Measurements from ENCODE around the gene BTC.
"Not testable (repeated sequence)": the region's sequence is repeated elsewhere in the genome, so short reads cannot be mapped to it uniquely, and the experiment has no call there.

The BTC gene

DNA sequence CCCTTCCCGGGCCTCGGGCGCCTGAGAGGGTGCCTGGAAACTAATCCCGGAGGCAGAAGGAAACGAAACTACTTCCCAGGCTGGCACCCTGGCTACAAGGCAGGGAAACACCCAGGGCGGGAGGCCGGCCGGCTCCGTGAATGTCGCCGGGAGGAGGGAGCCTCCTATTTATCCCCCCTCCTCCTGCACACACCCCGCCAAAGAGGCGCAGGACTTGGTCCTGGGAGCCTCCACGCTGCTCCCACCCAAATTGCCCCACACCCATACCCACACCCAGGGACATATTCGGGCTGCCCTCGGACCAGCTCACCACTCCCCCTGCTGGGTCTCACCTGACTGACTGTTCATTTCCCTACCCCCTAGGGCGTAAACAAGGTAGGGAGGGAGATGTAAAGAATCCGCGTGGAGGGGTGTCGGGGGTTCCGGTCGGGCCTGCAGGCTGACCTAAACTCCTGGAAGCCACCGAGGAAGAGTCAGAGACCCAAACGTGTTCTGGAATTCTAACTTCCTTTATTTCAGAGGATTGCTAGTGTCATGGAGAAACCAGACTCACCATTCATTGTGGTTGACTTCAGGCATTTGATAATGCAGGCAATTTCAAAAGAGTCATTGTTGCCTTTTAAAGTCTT lies at the start of gene BTC:
BTC (minus strand) TSS at position 142 of the 629 bp plus-strand sequence. CDS start 198 bp downstream, outside the sequence.
- no peak for DNase-seq

DNA sequence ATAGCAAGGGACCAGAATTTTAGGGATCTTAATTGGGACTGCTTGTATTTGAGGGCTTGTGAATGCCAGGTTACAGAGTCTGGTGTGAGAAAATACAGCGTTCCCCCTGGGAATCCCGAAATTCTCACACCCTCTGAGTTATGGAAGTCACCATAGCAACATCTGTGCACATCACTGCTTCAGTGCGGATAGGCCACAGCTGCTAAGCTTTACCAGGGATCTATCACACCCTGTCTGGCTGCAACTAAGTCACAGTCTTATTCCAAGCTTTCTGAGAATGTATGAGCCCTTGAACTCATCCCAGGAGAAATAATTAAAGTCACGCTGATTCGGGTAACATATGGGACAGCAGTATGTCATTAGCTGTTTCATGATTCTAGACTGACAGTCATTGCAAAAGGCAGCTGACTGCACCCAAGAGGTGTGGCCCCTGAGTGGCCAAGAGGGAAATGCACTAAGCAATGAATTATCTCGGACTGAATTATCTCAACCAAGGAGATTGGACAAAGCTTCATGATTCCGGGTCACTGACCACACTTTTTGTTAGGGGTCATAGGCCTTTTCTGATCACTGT lies 46.7 kb upstream of the BTC start:
- no peak for DNase-seq

GRCh38 chr4:74838746-74839370 lies 44.5 kb upstream of the BTC start:
- no peak for DNase-seq

DNA sequence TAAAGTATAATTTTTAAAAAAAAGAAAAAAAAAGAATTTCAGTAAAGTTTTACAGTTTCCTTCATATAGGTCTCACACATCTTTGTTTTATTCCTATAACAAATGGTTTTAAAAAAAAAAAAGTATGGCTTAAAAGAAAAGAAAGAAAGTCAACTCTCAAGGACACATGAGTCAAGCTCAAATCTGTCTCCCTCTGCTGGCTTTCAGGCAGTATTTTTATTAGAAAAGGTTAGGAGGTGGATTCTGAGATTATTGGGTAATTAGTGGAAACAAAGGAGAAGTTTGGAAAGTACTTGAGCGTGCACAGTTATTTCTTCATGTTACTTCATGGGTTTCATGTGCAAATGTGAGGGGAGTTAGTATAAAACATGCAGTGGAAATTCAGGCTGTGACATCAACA lies 36.6 kb upstream of the BTC start:
- no peak for DNase-seq

DNA sequence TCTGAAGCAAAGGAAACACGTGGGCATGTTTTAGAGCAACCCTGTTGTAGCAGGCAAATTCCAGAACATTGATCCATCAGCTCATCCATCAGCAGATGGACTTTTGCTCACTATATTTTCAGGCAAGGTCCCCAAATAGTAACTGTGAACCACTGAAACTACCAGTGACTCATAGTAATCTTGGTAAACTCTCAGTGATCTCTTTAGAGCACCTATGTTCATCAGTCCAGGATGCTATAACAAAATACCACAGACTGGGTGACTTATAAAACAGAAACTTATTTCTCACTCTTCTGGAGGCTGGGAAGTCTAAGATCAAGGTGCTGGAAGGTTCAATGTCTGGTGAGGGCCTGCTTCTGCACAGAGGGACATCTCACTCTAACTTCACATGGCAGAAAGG lies 28.9 kb upstream of the BTC start:
- DNase-seq = no peak

- DNase-seq = no peak
These were observed 28.3 kb upstream of the BTC start for GRCh38 chr4:74822603-74823002.

DNA sequence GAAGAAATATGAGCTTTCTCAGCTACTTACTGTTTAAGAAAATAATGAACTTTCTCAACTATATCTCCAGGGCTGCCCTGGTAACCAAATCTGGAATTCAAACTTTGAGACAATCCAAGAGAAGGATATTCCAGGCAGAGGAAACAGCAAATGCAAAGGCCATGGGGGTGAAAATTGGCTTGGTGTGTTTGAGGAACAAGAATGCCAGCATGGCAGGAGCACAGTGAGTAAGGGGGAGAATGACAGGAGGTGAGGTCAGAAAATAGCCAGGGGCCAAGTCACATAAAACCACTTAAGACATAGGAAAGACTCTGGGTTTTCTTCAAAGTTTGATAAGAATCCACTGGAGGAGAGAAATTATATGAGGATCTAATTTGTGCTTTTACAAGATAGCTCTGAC lies 27.2 kb upstream of the BTC start:
- no peak for DNase-seq

- no peak for DNase-seq
These were observed 19.7 kb upstream of the BTC start for GRCh38 chr4:74814052-74814451.

DNA sequence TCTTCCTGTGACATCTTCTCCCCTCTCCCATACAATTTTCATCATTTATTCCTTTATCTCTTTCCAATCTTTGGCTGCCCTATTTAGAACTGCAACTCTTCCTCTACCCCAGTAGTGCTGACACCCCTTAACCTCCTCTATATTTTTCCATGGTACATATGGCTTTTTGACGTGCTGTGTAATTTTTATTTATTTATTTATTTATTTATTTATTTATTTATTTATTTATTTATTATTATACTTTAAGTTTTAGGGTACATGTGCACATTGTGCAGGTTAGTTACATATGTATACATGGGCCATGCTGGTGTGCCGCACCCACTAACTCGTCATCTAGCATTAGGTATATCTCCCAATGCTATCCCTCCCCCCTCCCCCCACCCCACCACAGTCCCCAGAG lies 17.7 kb upstream of the BTC start:
- not testable (repeated sequence) for DNase-seq

DNA sequence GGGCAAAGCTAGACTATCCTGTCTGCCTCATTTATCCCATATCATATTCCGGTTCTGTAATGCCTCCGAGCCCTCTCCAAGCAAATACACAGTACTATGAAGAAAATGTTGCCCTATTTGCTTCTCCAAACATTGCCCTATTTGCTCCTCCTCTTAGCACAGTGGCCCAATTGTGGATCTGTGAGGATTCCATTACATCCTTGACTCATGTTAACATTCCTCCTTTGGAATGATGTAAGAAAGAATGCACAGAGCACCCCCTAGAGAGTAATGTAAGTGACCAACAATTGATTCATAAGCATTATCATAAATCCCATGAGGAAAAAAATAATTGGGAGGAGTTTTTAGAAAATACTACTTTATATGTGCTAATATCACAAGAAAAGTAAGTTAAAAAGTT lies 11.3 kb upstream of the BTC start:
- DNase-seq = no peak

- no peak for DNase-seq
These were observed 6.0 kb upstream of the BTC start for GRCh38 chr4:74800310-74800709.

DNA sequence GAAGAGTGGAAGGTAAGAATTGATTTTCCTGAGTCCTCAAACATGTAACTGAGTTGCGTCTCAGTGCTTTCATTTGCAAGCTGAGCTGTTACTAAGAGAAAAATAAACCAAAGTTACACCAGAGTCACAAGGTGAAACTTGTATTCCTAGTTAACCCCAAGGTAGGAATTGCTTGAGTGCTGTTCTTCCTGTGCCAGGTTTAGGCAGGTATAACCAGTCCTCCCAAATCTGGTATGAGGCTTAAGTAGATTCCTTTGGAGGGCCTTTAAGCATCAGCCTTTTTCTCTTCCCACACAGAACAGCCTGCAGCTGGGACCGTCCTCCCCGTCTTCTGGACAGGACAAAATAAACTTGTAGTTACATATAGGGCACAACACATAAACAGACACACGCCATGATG lies 2.3 kb upstream of the BTC start:
- DNase-seq = no peak

- no peak for DNase-seq
These were observed 454 bp downstream of the BTC start for GRCh38 chr4:74793757-74794381.

GRCh38 chr4:74790652-74791051 lies 3.7 kb downstream of the BTC start:
- DNase-seq = no peak

- no peak for DNase-seq
These were observed 4.8 kb downstream of the BTC start for GRCh38 chr4:74789518-74789917.

DNA sequence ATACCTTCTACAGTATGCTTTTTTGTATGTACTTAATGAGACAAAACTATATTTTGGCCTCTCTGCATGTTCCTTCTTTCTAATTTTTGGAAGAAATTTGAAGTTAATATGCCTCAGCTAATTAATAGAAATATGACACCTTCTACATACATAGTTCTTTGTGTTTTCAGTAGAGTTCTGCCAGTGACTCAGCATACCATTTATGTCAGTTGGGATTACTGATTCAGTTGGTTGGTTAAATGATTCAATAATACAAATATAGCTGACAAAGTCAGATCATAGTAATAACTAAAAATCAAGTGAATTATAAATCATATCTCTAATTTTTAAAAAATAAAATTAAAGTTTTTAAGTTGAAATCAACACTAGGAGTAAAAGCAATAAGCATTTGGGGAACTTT lies 16.8 kb downstream of the BTC start:
- DNase-seq = no peak

DNA sequence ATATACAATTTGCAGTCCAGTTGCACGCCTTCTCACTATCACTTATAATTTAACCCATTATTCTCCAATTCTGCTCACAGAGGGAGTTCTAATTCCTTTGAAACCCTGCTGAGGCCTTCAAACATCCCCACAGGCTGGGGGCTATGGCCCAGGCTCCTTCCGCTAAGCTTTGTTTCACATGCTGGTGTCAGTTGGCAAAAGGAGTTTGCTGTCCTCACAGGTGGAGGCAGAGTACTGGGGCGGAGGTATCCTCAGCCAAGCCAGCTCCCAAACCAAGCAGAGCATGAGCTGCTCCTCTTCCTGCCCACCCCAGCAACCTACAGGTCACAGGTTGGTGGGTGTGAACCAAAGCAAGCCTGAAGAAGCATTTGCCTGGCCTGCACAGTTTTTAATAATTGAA lies 21.5 kb downstream of the BTC start:
- DNase-seq = no peak

DNA sequence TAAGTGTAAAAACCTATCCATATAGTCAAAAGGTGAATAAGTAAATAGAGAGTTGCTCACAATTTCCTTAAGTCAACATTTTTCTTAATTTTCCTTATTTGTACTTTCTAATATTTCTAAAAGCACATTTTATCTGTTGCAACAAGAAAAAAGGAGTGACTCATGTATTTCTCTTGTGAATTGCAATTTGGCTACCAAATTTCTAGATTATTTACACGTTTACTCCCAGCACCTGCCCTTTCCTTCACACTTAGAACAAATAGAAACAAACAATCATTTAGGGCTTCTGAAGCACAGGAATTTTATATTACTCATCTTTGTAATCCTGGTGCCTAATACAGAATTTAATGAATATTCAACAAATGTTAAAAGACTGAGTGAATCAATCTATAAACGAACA lies 22.2 kb downstream of the BTC start:
- DNase-seq = no peak

GRCh38 chr4:74770226-74770910 lies 24.0 kb downstream of the BTC start:
- DNase-seq = no peak

- DNase-seq = no peak
These were observed 25.3 kb downstream of the BTC start for GRCh38 chr4:74768857-74769525.

- DNase-seq = no peak
These were observed 30.2 kb downstream of the BTC start for GRCh38 chr4:74764119-74764518.

GRCh38 chr4:74758551-74759145 lies 35.7 kb downstream of the BTC start:
- DNase-seq = no peak

GRCh38 chr4:74757136-74757535 lies 37.2 kb downstream of the BTC start:
- no peak for DNase-seq
